OCI-LY1 (cell line): ENCODE measurements around the gene CST8.

ENCODE experiments used
- H2AFZ ChIP-seq: fragments of 200-600 bp; sonication (generic), shearing (Covaris generic); 2 replicates; pipeline ENCODE4 v1.6.0; 2014; ENCODE audit warnings: antibody characterized with exemption, mild to moderate bottlenecking, low read length
- H3F3A ChIP-seq: fragments of 200-600 bp; sonication (generic), shearing (Covaris generic); 2 replicates; pipeline ENCODE4 v1.6.0; 2014; ENCODE audit warnings: mild to moderate bottlenecking, antibody characterized with exemption, low read length, moderate library complexity; ENCODE audit not compliant: insufficient read depth
- H3K27ac ChIP-seq: fragments of 200-600 bp; sonication (generic); 2 replicates; pipeline ENCODE4 v1.5.1; 2014; ENCODE audit warnings: low read length, mixed run types, mild to moderate bottlenecking, low read depth; ENCODE audit not compliant: poor library complexity, severe bottlenecking
- H3K27me3 ChIP-seq: fragments of 200-600 bp; sonication (generic); 2 replicates; pipeline ENCODE4 v1.6.0; 2014; ENCODE audit warnings: antibody characterized with exemption, mild to moderate bottlenecking, low read length, moderate library complexity; ENCODE audit not compliant: insufficient read depth
- H3K36me3 ChIP-seq: fragments of 200-600 bp; sonication (generic); 2 replicates; pipeline ENCODE4 v1.6.1; 2014; ENCODE audit warnings: mild to moderate bottlenecking, antibody characterized with exemption, low read length, moderate library complexity, mixed read lengths; ENCODE audit not compliant: insufficient read depth
- H3K4me1 ChIP-seq: fragments of 200-600 bp; sonication (generic); 2 replicates; pipeline ENCODE4 v1.5.1; 2014; ENCODE audit warnings: mild to moderate bottlenecking, low read length, moderate library complexity; ENCODE audit not compliant: insufficient read depth, severe bottlenecking
- H3K4me2 ChIP-seq: fragments of 200-600 bp; sonication (generic), shearing (Covaris generic); 2 replicates; pipeline ENCODE4 v1.6.1; 2014; ENCODE audit warnings: low read length
- H3K4me3 ChIP-seq: fragments of 200-600 bp; sonication (generic); 2 replicates; pipeline ENCODE4 v1.5.1; 2014; ENCODE audit warnings: low read length, low read depth, mild to moderate bottlenecking, mixed read lengths; ENCODE audit not compliant: poor library complexity, severe bottlenecking
- H3K79me2 ChIP-seq: fragments of 200-600 bp; shearing (Covaris generic); 2 replicates; pipeline ENCODE4 v1.6.1; 2016; ENCODE audit warnings: mixed run types, low read length, mixed read lengths; ENCODE audit not compliant: insufficient read depth
- H3K9ac ChIP-seq: fragments of 200-600 bp; sonication (generic), shearing (Covaris generic); 2 replicates; pipeline ENCODE4 v1.6.1; 2014; ENCODE audit warnings: mild to moderate bottlenecking, low read length, mixed read lengths
- H3K9me2 ChIP-seq: fragments of 200-600 bp; sonication (generic), shearing (Covaris generic); 2 replicates; pipeline ENCODE4 v1.6.1; 2014; ENCODE audit warnings: low read depth, mild to moderate bottlenecking, low read length, mixed read lengths
- H3K9me3 ChIP-seq: fragments of 200-600 bp; shearing (Covaris generic); 2 replicates; pipeline ENCODE4 v1.6.1; 2014; ENCODE audit warnings: low read length, mixed read lengths
- H4K20me1 ChIP-seq: fragments of 200-600 bp; sonication (generic), shearing (Covaris generic); 2 replicates; pipeline ENCODE4 v1.6.0; 2016; ENCODE audit warnings: mild to moderate bottlenecking, low read length; ENCODE audit not compliant: insufficient read depth
- CTCF ChIP-seq: fragments of 200-600 bp; sonication (generic), shearing (Covaris generic); IDR thresholded peaks from 2 replicates; pipeline ENCODE4 v1.5.1; 2017; ENCODE audit warnings: mild to moderate bottlenecking, antibody characterized with exemption, low read length, moderate library complexity, mixed read lengths
- EZH2 ChIP-seq: fragments of 200-600 bp; sonication (generic), shearing (Covaris generic); IDR thresholded peaks from 2 replicates; pipeline ENCODE4 v1.8.0; 2017; ENCODE audit warnings: borderline replicate concordance, mixed run types, mild to moderate bottlenecking, antibody characterized with exemption, low read length, moderate library complexity, mixed read lengths

CST8 gene

GRCh38 chr20:23451956-23452487 lies 38.9 kb upstream of the CST8 start:
- no peak overlapping the region for H3K4me2 ChIP-seq
- no peaks in the 10 kb centered on the region for H3K36me3 ChIP-seq
- no peak overlapping the region for H3K4me3 ChIP-seq
- H3F3A ChIP-seq, result no peaks in the 10 kb centered on the region
- no peaks in the 10 kb centered on the region for H3K79me2 ChIP-seq
- TF ChIP-seq CTCF, result no peak
- no peak for TF ChIP-seq EZH2
- H3K27ac ChIP-seq, result no peak overlapping the region
- no peaks in the 10 kb centered on the region for H3K9me2 ChIP-seq
- no peak overlapping the region for H3K9ac ChIP-seq
- no peaks in the 10 kb centered on the region for H4K20me1 ChIP-seq
- no peaks in the 10 kb centered on the region for H3K4me1 ChIP-seq
- no peak overlapping the region for H2AFZ ChIP-seq
- peaks cover 8% of the 10 kb centered on the region; the same call in 1 of the 2 replicates for H3K27me3 ChIP-seq
- no peaks in the 10 kb centered on the region for H3K9me3 ChIP-seq

- Histone ChIP-seq H2AFZ (no peak within 1 kb of the TSS), H3K36me3 (no peaks in the 10 kb centered on the region), H3F3A (no peaks in the 10 kb centered on the region), H3K4me3 (no peak within 1 kb of the TSS), H3K9ac (no peak within 1 kb of the TSS), H3K27ac (no peak within 1 kb of the TSS), H3K9me2 (no peaks in the 10 kb centered on the region), H3K4me2 (no peak within 1 kb of the TSS), H3K27me3 (peaks cover 8% of the 10 kb centered on the region; the same call in 1 of the 2 replicates), H4K20me1 (no peaks in the 10 kb centered on the region), H3K4me1 (no peaks in the 10 kb centered on the region), H3K9me3 (no peaks in the 10 kb centered on the region), H3K79me2 (no peaks in the 10 kb centered on the region)
- no peak for TF ChIP-seq EZH2
- no peak for TF ChIP-seq CTCF
Observed at GRCh38 chr20:23452776-23453175, 38.1 kb upstream of the CST8 start, which contains the start of gene CST11. Gene CST11, minus strand, starts transcription at chr20:23452876. Its CDS starts 65 bp downstream, at chr20:23452811.

- Histone ChIP-seq H3F3A (no peaks in the 10 kb centered on the region), H3K9ac (no peak overlapping the region)
Observed at GRCh38 chr20:23453549-23454543, 37.1 kb upstream of the CST8 start.

More at GRCh38 chr20:23453549-23454543, 37.1 kb upstream of the CST8 start:
- Histone ChIP-seq H2AFZ (no peak overlapping the region), H3K4me3 (no peak overlapping the region), H3K36me3 (no peaks in the 10 kb centered on the region), H3K9me2 (no peaks in the 10 kb centered on the region), H3K4me1 (no peaks in the 10 kb centered on the region), H3K4me2 (no peak overlapping the region), H4K20me1 (no peaks in the 10 kb centered on the region), H3K27ac (no peak overlapping the region), H3K79me2 (no peaks in the 10 kb centered on the region), H3K27me3 (peaks cover 8% of the 10 kb centered on the region; the same call in 1 of the 2 replicates), H3K9me3 (no peaks in the 10 kb centered on the region)
- TF ChIP-seq CTCF (no peak), EZH2 (no peak)
